Measurements from ENCODE around the gene RFTN1. TPM values are rescaled to one million over a fixed set of nuclear protein-coding genes. Genes with fewer than 3 reads are reported as not detected.

The RFTN1 gene
- total and polyA plus RNA-seq, 9 of the 15 experiments (the other 6 are each of a cell fraction or from before 2014, with no cell fraction given), result 0.08 to 0.51 (median 0.11) TPM; not detected in 6

DNA sequence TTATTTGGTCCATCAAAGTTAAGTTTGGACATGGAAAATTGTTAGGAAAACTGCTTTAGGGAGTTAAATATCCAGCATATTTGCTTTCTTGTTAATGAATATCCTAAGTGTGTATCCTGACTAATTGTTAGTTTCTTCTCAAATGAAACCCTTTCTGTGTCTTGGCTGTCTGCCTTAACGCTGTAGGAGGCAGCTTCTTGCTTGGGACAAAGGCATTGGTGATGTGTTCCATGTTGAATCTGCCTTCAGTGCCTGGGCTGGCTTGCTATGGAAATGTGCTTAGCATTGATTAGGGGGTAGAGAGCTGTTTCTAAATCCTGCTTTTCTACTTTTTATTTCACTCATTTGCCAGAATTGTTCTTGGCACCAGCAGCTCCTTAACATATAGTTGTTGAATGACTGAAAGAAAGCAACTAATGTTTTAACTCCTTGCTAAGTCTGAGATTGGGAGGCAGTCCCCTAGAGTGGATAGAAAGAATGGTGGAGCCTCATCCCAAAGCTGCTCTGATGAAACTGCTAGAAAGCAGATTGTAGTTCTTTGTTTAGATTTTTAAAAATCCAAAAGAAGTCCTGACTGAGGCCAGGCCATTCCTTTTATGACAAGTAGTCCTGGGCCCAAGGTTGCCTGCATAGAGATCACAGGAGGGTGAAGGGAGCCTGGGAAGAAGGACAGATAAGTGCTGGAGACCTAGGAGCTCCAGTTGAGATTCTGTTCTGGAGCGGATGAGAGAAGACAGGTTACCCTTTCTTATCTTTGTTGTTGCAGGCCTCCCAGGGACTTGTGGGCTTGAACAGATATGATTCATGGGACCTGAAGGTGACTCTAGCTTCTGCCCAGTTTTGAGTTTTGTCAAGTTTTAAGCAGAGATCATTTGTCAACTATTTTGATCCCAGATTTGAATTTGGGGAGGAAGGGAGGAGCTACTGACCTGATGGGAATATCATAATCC, 209.2 kb downstream of the RFTN1 start (continued):
- TF ChIP-seq, protein P1, sequence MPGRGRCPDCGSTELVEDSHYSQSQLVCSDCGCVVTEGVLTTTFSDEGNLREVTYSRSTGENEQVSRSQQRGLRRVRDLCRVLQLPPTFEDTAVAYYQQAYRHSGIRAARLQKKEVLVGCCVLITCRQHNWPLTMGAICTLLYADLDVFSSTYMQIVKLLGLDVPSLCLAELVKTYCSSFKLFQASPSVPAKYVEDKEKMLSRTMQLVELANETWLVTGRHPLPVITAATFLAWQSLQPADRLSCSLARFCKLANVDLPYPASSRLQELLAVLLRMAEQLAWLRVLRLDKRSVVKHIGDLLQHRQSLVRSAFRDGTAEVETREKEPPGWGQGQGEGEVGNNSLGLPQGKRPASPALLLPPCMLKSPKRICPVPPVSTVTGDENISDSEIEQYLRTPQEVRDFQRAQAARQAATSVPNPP (IDR thresholded peaks at IDR 0.05; ENCODE audit: borderline replicate concordance, insufficient read depth, insufficient read length), result no peak
- TF ChIP-seq, protein P2, sequence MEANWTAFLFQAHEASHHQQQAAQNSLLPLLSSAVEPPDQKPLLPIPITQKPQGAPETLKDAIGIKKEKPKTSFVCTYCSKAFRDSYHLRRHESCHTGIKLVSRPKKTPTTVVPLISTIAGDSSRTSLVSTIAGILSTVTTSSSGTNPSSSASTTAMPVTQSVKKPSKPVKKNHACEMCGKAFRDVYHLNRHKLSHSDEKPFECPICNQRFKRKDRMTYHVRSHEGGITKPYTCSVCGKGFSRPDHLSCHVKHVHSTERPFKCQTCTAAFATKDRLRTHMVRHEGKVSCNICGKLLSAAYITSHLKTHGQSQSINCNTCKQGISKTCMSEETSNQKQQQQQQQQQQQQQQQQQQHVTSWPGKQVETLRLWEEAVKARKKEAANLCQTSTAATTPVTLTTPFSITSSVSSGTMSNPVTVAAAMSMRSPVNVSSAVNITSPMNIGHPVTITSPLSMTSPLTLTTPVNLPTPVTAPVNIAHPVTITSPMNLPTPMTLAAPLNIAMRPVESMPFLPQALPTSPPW (CRISPR knock-in tag; IDR thresholded peaks at IDR 0.05), result peak; percentile 39; the same call in 1 of the 2 replicates
- TF ChIP-seq, protein P3, sequence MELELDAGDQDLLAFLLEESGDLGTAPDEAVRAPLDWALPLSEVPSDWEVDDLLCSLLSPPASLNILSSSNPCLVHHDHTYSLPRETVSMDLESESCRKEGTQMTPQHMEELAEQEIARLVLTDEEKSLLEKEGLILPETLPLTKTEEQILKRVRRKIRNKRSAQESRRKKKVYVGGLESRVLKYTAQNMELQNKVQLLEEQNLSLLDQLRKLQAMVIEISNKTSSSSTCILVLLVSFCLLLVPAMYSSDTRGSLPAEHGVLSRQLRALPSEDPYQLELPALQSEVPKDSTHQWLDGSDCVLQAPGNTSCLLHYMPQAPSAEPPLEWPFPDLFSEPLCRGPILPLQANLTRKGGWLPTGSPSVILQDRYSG (tag; conservative IDR thresholded peaks at IDR 0.05; ENCODE audit: low read depth), result no peak
- TF ChIP-seq, protein P4, sequence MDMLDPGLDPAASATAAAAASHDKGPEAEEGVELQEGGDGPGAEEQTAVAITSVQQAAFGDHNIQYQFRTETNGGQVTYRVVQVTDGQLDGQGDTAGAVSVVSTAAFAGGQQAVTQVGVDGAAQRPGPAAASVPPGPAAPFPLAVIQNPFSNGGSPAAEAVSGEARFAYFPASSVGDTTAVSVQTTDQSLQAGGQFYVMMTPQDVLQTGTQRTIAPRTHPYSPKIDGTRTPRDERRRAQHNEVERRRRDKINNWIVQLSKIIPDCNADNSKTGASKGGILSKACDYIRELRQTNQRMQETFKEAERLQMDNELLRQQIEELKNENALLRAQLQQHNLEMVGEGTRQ (CRISPR knock-in tag; IDR thresholded peaks at IDR 0.05), result no peak
- TF ChIP-seq PTBP1 (IDR thresholded peaks at IDR 0.05; ENCODE audit: low read depth, low read length) (no peak), POLR2AphosphoS2 (IDR thresholded peaks at IDR 0.05; ENCODE audit: low read length) (no peak), CREM (IDR thresholded peaks at IDR 0.05; ENCODE audit: low read depth) (peak; percentile 75), DACH1 (IDR thresholded peaks at IDR 0.05; ENCODE audit: partially characterized antibody) (no peak), CBX1 (IDR thresholded peaks at IDR 0.05; ENCODE audit: low read depth) (no peak), NR2C2 (CRISPR knock-in tag; IDR thresholded peaks at IDR 0.05) (no peak), NR2C2 (tag; IDR thresholded peaks at IDR 0.05) (peak; percentile 39; the same call in 1 of the 2 replicates), ZNF780A (CRISPR knock-in tag; IDR thresholded peaks at IDR 0.05) (no peak), EP400 (IDR thresholded peaks at IDR 0.05) (peak; percentile 42; the same call in 1 of the 2 replicates), NCOA2 (IDR thresholded peaks at IDR 0.05; ENCODE audit: partially characterized antibody in 2 of 2) (no peak), LEF1 (IDR thresholded peaks at IDR 0.05) (peak; percentile 87), CTBP1 (IDR thresholded peaks at IDR 0.05; ENCODE audit: borderline replicate concordance) (peak; percentile 91), MYNN (IDR thresholded peaks at IDR 0.05) (peak; percentile 41; the same call in 1 of the 2 replicates), MYNN (CRISPR knock-in tag; IDR thresholded peaks at IDR 0.05) (no peak)
- TF ChIP-seq, protein P5, sequence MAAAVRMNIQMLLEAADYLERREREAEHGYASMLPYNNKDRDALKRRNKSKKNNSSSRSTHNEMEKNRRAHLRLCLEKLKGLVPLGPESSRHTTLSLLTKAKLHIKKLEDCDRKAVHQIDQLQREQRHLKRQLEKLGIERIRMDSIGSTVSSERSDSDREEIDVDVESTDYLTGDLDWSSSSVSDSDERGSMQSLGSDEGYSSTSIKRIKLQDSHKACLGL (CRISPR knock-in tag; IDR thresholded peaks at IDR 0.05; ENCODE audit: borderline replicate concordance, poor library complexity, severe bottlenecking), result no peak
